ENCODE measurements around the gene PRH2.

PRH2 gene

DNA sequence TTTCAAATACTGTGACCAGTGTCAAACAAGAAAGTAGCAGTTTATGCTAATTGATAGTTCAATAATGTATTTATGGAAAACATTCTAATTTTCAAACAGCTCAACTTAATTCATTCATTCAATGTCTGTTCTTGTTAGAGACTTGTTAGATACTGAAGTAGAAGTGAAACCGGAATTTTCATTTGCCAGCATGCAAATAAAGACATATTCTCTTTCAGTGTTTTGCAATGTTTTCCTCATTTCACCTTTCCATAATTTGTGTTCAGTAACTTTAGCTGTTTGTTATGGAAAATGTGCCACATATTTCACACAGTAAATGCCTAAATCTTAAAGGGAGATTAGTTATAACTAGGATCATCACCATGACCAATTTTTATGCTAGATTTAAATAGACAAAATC, 36.4 kb downstream of the PRH2 start:
- no peak for DNase-seq

DNA sequence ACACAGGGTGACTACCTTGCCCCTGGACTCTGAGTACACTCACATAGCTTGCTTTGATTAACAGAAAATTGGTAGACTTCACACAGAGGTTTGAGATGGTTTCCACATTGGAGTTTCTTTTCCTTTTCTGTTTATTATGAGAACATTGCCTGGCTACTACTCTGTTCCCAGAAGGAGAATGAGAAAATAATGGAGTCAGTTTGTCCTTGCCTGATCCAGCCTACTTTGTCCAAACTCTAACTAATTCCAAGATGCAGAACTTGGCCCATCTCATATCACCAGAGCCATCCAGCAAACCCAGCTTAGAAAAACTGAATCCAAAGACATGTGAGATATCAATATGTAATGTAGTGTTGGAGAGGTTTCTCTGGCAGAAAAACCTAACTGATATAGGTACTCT, 37.3 kb downstream of the PRH2 start:
- no peak for DNase-seq

DNA sequence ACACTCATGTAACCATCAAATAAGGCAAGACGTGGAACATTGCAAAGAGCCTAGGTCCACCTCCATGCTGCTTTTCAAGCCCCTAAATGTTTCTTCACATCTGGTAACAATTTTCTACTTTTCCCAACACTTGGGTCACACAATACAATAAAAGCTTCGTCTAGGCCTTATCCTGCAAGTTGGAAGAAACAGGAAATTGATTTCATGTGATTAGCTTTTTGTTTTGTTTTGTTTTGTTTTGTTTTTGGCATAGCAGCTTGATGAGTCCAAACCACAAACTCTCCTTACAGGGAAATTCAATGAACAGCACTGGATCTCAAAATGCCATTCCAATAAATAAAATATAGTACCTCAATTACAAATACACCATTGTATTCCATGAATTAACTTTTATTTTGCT, 38.4 kb downstream of the PRH2 start:
- DNase-seq, result no peak

DNA sequence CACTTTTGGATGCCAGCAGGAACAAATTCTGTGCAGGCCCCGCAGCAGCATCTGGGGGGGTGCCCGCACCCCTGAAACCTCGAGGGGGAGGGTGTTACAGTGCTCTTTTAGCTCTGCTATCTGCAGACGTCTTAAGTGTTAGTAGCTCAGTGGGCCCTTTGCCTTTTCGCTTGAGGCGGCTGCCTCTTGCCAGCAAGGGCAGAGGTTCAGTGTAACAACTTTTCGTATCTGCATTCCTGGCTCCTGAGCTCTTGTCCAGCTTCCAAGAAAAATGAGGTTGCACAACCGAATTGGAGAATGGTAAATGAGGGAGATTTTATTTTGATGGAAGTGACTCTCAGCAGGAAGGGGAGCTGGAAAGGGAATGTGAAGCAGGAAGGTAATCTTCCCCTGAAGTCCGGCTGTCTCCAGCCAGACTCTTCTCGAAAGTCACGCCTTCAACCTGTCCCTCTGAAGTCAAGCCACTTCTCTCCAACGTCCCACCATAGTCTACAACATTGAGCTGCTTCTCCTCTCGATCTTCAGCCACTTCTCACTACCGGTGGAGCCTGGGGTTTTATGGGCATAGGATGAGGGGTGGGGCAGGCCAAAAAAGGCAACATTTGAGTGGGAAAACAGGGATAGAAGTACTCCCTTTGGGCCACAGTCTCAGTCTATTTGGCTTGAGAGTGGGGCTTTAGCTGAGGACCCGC, 39.9 kb downstream of the PRH2 start:
- no peak for DNase-seq

DNA sequence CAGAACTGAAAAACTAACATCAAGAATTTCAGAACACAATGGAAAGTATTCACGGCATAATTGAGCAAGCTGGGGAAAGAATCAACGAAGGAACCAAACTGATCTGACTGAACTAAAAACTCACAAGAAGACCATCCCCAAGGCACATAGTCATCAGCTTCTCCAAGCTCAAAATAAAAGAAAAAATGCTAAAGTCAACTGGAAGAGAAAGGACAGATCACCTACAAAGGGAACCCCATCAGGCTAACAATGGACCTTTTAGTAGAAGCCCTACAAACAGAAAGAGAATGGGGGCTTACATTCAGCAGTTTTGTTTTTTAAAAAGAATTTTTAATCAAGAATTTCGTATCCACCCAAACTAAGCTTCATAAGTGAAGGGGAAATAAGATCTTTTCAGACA, 45.9 kb downstream of the PRH2 start:
- DNase-seq, result no peak

DNA sequence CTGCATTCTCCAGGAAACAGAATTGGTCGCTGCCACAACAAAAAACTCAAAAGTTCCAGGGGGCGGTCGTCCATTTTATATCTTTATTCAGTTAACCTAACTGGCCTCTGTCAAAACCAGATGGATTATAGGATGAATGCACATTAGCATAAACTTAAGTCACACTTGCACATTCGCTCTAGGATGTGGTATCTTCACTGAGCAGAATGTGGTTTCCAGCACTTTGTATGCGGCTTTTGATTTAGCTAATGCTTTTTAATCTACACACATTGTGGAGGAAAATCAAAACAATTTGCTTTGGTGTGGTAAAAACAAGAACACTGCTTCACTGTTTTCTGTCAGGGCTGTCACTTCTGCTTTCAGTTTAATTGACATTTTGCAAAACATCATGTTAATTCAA, 53.2 kb downstream of the PRH2 start:
- no peak for DNase-seq

Data from hematopoietic multipotent progenitor cell treated with erythropoietin and hydrocortisone succinate and interleukin-3 and kit ligand, for 8 days (in vitro differentiated cells).